Measurements from ENCODE around the gene NCBP1.
A peak's percentile ranks its signal among the peaks of the same experiment; 100 is the strongest.

Gene NCBP1

GRCh38 chr9:97706246-97706645 lies 72.6 kb downstream of the NCBP1 start:
- no peak for DNase-seq

GRCh38 chr9:97710356-97711222 lies 77.0 kb downstream of the NCBP1 start:
- peak in 32 of 58 donors; percentile 2 to 58 (median 14) for DNase-seq

- no peak for DNase-seq
Observed at GRCh38 chr9:97711223-97711626, 77.6 kb downstream of the NCBP1 start.

- no peak for DNase-seq
Observed at GRCh38 chr9:97714435-97714834, 80.8 kb downstream of the NCBP1 start.

GRCh38 chr9:97717866-97718265 lies 84.2 kb downstream of the NCBP1 start:
- no peak for DNase-seq

GRCh38 chr9:97721396-97721795 lies 87.8 kb downstream of the NCBP1 start:
- no peak for DNase-seq

- DNase-seq = no peak
Observed at GRCh38 chr9:97722331-97722730, 88.7 kb downstream of the NCBP1 start.

All from anterior cingulate cortex (tissue), 58 donors.